Measurements from ENCODE around the gene OR8H3.
"Not testable (repeated sequence)": the region's sequence is repeated elsewhere in the genome, so short reads cannot be mapped to it uniquely, and the experiment has no call there.

OR8H3 gene

GRCh38 chr11:56122073-56122472 lies at the start of gene OR8H3:
Gene OR8H3 (plus strand): TSS chr11:56122373. CDS start chr11:56122373, 0 bp downstream.
- DNase-seq (ENCODE audit: low read depth) = no peak

GRCh38 chr11:56089697-56090096 lies 32.5 kb upstream of the OR8H3 start:
- DNase-seq (ENCODE audit: low read depth) = no peak

- DNase-seq (ENCODE audit: low read depth) = no peak
These were observed 29.2 kb upstream of the OR8H3 start, which contains the start of gene OR8I2 for GRCh38 chr11:56093008-56093407. Gene OR8I2 (plus strand): TSS chr11:56093308. CDS start chr11:56093308, 0 bp downstream.

- DNase-seq (ENCODE audit: low read depth) = no peak
These were observed 18.9 kb upstream of the OR8H3 start, which contains the start of gene OR8H2 for GRCh38 chr11:56103210-56103737. Gene OR8H2 (plus strand): TSS chr11:56103687. CDS start chr11:56105043, 1,356 bp downstream.

GRCh38 chr11:56140151-56140661 lies 18.0 kb downstream of the OR8H3 start, which contains the start of gene OR8J3:
Gene OR8J3 (minus strand): TSS chr11:56140201. CDS start chr11:56137718, 2,483 bp downstream.
- no peak for DNase-seq (ENCODE audit: low read depth)

- not testable (repeated sequence) for DNase-seq (ENCODE audit: low read depth)
These were observed 21.5 kb downstream of the OR8H3 start for GRCh38 chr11:56143681-56144080.

- no peak for DNase-seq (ENCODE audit: low read depth)
These were observed 29.2 kb downstream of the OR8H3 start for GRCh38 chr11:56151376-56151775.

- DNase-seq (ENCODE audit: low read depth) = no peak
These were observed 30.2 kb downstream of the OR8H3 start for GRCh38 chr11:56152333-56152732.

GRCh38 chr11:56160217-56160616 lies 38.0 kb downstream of the OR8H3 start, which contains the start of gene OR8K5:
Gene OR8K5 (minus strand): TSS chr11:56160317. CDS start chr11:56160317, 0 bp downstream.
- DNase-seq (ENCODE audit: low read depth) = no peak

GRCh38 chr11:56163804-56164203 lies 41.6 kb downstream of the OR8H3 start:
- no peak for DNase-seq (ENCODE audit: low read depth)

- DNase-seq (ENCODE audit: low read depth) = no peak
These were observed 50.2 kb downstream of the OR8H3 start for GRCh38 chr11:56172256-56172830.

All from stromal cell of bone marrow (primary cell).